Rectal smooth muscle tissue (tissue), 1 donor: ENCODE results near the gene CPXM1.

ENCODE experiments used
- H3K27ac ChIP-seq: one replicate; pipeline ENCODE4 v1.7.0; 2013; ENCODE audit warnings: low read depth, low read length, inconsistent platforms
- H3K27me3 ChIP-seq: one replicate; pipeline ENCODE4 v1.7.0; 2013; ENCODE audit warnings: low read length; ENCODE audit not compliant: control insufficient read depth, insufficient read depth
- H3K36me3 ChIP-seq: one replicate; pipeline ENCODE4 v1.7.0; 2013; ENCODE audit warnings: low read length; ENCODE audit not compliant: control insufficient read depth, insufficient read depth
- H3K4me1 ChIP-seq: one replicate; pipeline ENCODE4 v1.7.0; 2013; ENCODE audit warnings: low read length; ENCODE audit not compliant: control insufficient read depth, insufficient read depth
- H3K4me3 ChIP-seq: one replicate; pipeline ENCODE4 v1.7.0; 2013; ENCODE audit warnings: low read length
- H3K9ac ChIP-seq: one replicate; pipeline ENCODE4 v1.7.0; 2013; ENCODE audit warnings: low read length

The CPXM1 gene

DNA sequence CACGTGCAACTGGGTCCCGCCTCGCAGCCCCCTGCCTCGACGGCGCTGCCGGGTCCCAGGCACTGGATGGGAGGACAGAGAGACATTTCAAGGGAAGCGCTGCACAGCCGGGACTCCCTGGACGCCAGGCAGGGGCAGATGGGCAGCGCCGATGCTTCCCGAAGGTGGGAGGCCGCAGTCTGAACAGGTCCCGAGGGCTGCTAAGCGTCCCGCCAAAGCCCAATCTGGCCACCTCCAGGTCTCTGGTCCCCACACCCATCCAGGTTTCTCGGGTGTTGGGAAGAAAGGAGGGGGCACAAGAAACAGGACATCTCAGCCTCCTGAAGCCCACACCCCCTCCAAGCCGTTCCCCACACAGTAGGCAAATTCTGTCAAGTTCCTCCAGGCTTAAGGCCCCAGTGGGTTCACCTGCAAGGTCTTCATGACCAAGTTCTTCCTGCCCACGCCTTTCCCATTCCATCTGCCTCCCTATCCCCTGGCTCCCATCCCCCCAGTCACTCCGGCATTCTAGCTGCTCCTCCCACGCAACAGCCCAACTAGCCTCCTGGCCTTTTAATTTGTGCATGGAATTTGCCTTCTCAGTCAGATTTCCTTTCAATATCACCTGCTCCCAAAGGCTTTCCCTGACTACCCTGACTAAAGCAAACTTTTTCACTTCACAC, 5.4 kb upstream of the CPXM1 start:
- no peak overlapping the region for H3K4me3 ChIP-seq
- H3K27me3 ChIP-seq: peaks cover 8% of the 10 kb centered on the region
- H3K9ac ChIP-seq: no peak overlapping the region
- no peaks in the 10 kb centered on the region for H3K4me1 ChIP-seq
- no peaks in the 10 kb centered on the region for H3K36me3 ChIP-seq
- H3K27ac ChIP-seq: no peak overlapping the region

DNA sequence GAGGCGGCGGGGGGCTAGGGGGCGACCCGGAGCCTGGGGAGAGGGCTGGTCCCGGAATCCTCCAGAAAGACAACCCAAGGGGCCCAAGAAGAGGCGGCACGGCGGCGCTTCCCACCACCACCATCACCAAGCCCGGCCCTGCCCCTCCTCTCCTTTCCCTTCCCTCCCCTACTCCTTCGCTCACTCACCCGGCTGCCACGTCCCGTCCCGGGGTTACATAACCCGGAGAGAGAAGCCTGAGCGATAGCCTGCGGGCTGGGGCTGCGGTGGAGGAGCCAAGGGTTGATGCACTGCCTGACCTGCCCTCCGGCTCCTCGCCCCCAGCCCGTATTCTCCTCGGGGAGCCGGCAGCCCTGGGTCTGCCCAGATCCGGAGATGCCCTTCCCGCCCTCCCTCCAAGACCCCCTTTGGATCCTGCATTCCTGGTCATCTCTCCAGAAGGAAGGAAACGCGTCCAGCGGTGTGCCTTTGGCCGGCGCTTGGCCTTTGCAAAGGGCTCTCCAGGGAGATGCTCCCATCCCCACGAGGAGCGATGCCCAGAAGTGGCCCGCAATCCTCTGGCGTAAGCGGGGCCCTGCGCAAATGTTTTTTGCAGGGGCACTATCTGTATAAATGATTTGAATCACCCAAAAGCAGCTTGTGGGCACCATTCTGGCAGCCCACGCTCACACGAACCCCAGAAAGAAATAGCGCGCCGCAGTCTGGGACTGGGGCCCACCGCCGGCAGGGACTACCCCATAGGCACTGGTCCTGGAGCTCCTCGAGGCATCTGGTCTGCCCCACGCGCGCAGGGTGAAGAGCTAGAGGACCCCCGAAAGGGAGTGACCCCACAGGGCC, 4.6 kb upstream of the CPXM1 start:
- Histone ChIP-seq H3K27ac (no peak overlapping the region), H3K27me3 (peaks cover 11% of the 10 kb centered on the region), H3K4me3 (no peak overlapping the region), H3K9ac (no peak overlapping the region), H3K4me1 (no peaks in the 10 kb centered on the region), H3K36me3 (no peaks in the 10 kb centered on the region)

DNA sequence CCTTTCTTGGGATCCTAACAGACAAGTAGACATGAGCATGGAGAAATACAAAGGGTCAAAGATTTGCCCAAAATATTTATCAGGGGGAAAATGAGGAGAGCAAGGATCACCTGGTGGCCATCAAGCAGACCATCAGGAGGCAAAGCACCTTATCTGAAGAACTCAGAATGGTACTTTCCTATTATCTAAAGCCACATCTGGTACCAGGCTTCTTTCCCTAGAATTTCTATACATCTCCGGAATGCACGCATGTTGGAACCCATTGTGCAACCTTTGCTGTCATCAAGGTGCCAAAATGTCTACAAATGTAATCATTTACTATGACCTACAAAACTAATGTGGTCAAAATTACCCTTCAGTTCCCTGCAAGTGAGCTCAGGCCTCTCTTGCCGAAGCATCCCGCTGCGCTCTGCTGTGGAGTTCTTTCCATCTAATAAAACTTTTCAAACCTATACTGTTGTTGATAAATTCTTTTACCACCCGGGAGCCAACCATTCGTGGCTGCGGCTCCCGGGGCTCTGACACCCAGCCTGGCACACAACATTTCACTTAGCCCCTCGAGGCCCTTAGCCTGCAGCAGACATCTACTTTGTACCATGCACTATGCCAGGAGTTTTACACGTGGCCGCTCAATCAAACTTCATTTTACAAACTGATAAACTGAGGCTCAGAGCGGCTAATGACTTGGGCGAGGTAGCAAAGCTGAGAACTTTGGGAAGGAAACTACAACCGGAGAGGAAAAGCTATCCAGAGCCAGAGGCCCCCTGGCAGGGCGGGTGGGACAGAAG, 3.8 kb upstream of the CPXM1 start:
- Histone ChIP-seq H3K4me1 (no peaks in the 10 kb centered on the region), H3K36me3 (no peaks in the 10 kb centered on the region), H3K4me3 (no peak overlapping the region), H3K9ac (no peak overlapping the region), H3K27me3 (peaks cover 14% of the 10 kb centered on the region), H3K27ac (no peak overlapping the region)

DNA sequence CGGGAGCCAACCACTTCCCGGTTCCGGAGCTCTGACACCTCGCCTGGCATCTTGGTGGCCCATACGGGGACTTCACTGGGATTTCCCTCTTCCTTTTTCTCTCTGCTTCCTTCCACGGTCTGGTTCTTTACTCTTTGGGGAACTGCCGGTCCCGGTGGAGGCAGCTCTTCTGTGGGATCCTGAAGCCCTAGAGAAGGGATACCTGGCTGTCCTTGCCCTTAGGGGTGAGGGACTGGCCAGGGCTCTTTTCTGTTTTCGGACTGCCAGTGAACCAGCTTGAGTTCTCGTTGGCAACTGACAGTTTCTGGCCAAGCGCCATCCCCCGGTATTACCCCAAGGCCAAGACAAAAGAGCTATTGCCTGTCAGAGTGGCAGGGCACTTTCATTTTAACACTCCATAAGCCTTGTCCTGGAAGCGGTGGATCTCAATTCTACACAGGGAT, 880 bp upstream of the CPXM1 start:
- H3K27me3 ChIP-seq: peaks cover 14% of the 10 kb centered on the region
- H3K9ac ChIP-seq: no peak overlapping the region
- no peaks in the 10 kb centered on the region for H3K4me1 ChIP-seq
- H3K4me3 ChIP-seq: no peak overlapping the region
- no peak overlapping the region for H3K27ac ChIP-seq
- H3K36me3 ChIP-seq: no peaks in the 10 kb centered on the region

DNA sequence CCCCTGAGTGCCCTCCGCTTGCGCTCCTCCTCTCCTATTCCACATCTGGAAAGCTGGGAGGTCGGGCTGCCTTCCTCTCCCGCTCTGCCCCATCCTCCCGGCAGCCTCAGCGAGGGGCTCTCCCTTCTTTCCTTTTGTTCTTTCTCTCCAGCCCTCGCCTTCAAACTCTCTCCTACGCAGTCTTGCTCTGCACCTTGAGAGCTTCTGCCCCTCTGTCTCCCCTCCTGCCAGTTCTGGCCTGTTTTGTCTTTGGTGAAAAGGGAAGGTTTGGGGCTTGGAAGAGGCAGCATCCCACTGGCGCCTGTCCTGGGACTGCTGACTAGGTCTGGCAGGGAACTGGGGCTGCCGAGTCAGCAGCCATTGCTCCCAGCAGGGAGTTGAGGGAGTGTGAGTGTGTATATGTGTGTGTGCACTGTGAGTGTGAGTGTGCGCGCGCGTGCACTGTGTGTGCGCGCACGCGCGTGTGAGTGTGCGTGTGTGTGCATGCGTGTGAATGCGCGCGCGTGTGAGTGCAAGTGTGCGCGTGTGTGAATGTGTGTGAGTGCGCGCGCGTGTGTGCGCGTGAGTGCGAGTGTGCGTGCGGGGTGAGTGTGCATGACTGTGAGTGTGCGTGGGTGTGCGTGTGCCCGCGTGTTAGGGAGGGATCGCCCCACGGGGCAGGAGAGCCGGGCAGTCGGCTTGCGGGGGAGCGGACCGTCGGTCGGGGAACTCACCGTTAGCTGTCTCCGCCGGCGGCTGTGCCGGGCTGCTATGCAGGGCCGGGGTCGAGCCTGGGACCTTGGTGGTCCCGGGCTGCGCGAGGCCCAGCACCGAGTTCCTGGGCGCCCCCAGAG, 523 bp downstream of the CPXM1 start:
- no peak overlapping the region for H3K27ac ChIP-seq
- H3K36me3 ChIP-seq: no peaks in the 10 kb centered on the region
- H3K4me3 ChIP-seq: peak overlapping the region; percentile 50
- no peak overlapping the region for H3K9ac ChIP-seq
- peaks cover 14% of the 10 kb centered on the region for H3K27me3 ChIP-seq
- H3K4me1 ChIP-seq: no peaks in the 10 kb centered on the region

DNA sequence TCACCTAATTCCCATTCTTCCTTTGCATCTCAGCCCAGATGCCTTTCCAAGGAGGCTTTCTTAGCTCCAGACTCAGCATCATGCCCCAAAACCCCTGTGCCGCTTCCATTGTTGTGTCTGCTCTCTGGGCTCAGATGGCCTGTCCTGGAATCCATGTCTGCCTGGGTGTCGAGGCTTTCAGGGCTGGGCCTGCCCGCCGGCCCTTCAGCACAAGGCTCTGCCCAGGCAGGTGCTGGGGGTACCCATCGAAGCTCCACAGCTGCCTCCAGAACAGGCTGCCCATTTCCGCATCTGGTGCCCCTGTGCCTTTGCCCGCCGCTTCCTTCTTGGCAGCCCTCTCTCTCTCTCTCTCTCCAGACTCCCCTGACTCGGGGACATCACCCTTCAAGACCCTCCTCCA, 1.2 kb downstream of the CPXM1 start:
- Histone ChIP-seq H3K4me3 (no peak overlapping the region), H3K27me3 (peaks cover 14% of the 10 kb centered on the region)

DNA sequence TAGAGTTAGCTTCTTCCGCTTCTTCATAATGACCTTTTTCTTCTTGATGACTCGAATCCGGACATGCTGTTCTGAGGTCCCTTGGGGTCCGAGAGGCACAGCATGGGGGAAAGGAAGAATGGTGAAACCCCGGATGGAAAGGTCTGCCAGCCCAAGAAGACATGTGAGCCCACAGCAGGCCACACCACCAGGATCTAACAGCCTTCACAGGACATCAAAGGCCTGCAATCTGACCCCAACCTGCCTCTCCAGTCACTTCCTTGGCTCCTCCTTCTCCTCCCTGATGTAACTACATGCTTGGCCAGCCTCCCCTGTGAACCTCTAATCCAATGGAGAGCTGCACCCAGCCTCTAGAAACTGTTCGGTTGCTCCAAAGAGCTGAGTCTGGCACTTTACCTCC, 1.6 kb downstream of the CPXM1 start:
- H3K27ac ChIP-seq: no peak overlapping the region
- H3K27me3 ChIP-seq: peaks cover 14% of the 10 kb centered on the region
- H3K36me3 ChIP-seq: no peaks in the 10 kb centered on the region
- no peak overlapping the region for H3K4me3 ChIP-seq
- no peak overlapping the region for H3K9ac ChIP-seq
- no peaks in the 10 kb centered on the region for H3K4me1 ChIP-seq

More for the DNA sequence above, 1.2 kb downstream of the CPXM1 start:
- H3K27ac ChIP-seq: no peak overlapping the region
- no peaks in the 10 kb centered on the region for H3K36me3 ChIP-seq
- no peak overlapping the region for H3K9ac ChIP-seq
- no peaks in the 10 kb centered on the region for H3K4me1 ChIP-seq

DNA sequence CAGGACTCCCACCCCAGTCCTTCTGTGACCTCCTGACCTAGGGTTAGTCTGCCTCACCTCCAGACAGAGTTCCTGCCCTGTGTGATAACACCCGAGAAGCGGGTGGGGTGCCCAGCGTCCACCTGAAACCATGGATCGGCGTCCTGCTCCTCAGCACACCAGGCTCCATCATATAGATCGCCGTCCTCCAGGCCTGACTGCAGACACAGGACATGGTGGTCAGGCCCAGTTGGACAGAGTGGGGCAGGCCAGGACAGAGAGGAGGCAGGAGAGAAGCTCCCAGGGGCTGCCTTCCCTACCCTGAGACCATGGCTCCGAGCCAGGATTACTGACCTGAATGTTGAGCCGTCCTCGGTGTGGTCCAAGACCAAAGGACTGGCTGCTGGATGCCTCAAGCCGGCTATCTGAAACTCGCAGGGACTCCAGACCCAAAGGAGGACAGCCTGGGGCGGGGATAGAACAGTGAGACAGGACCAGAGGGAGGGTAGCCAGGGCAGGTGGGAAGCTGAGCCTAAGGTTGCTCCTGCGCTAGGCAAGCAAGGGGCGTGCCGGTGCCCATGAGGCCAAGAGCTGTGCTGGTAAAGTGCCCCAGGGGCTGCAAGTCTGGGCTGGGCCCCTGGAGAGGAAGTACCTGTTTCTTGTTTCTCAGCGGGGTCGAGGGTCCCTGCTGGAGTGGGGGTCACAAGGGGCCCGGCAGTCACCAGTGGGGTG, 2.2 kb downstream of the CPXM1 start:
- Histone ChIP-seq H3K4me3 (no peak overlapping the region), H3K27ac (no peak overlapping the region), H3K27me3 (peaks cover 14% of the 10 kb centered on the region), H3K4me1 (no peaks in the 10 kb centered on the region), H3K36me3 (no peaks in the 10 kb centered on the region), H3K9ac (no peak overlapping the region)

DNA sequence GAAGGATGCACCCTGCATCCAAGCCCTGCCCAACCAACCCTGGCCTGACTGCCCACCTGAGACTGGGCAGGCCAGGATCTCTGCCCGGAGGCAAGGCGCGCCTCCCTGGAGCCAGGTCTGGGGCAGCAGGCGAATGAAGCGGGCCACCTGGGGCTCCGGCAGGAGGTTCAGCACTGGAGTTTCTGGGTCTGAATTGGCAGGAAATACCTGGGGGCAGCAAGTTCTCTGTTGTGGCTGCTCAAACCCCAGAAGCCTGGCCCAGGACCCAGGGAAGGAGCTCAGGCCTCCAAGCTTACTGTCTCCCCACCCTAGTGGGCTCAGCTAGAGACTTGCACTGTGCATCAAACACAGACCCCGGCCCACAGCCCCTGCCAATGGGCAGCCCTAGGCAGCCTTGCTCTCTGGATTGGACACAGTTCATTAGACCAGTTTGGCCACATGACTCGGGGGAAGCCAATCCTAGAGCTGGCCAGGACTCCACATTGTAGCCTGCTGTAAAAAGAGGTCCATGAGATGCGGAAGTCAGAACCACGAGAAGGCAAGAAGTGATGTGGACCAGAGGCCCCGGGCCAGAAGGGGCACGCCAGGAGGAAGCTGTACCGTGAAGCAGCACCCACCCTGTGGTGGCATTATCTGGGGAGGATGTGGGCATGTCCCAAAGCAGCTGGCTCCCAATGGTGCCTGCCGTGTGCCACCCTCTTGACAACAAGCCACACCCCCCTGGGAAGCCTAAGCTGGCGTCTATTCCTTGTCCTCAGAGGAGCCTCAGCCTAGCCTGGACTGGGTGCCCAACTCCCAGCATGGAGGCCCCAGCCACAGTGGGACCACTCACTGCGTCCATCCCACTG, 3.1 kb downstream of the CPXM1 start:
- no peaks in the 10 kb centered on the region for H3K36me3 ChIP-seq
- H3K27me3 ChIP-seq: peaks cover 14% of the 10 kb centered on the region
- no peak overlapping the region for H3K27ac ChIP-seq
- H3K4me3 ChIP-seq: no peak overlapping the region
- H3K4me1 ChIP-seq: no peaks in the 10 kb centered on the region
- H3K9ac ChIP-seq: no peak overlapping the region

DNA sequence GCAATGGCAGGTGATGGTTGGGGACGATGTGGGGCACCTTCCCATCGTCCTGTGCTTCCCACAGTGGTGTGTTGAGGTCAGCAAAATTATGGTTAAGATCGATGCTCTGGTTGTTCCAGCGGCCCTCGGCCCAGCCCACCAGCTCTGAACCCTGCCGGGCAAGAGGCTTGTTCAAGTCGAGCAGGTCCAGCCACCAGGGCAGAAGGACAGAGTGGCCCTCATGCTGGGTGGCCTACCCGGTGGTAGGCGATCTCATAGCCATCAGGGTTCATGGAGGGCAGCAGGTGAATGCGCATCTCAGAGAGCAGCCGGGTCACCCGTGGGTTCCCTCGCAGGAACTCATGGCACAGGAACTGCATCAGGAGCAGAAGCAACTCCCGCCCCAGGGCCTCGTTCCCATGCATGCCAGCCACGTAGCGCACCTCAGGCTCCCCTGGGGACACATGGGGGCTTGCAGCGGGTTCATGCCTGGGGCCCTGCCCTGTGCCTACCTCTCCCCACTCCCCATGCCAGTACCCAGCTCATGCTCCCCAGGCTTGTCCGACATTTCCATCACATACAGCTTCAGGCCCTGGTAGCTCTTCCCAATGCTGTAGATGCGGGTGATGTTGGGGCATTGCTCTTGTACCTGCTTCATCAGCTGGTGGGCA, 4.3 kb downstream of the CPXM1 start:
- no peak overlapping the region for H3K9ac ChIP-seq
- H3K27me3 ChIP-seq: peaks cover 9% of the 10 kb centered on the region
- no peak overlapping the region for H3K4me3 ChIP-seq
- no peak overlapping the region for H3K27ac ChIP-seq
- H3K36me3 ChIP-seq: no peaks in the 10 kb centered on the region
- no peaks in the 10 kb centered on the region for H3K4me1 ChIP-seq
